K562 (cell line): ENCODE results near the gene BST1.

ENCODE experiments used
- CTCF ChIP-seq, 3 experiments: IDR thresholded peaks in 2 of 3; conservative IDR thresholded peaks in 1 of 3; 2 replicates each; pipeline ENCODE4 v1.5.1; 2011 to 2012; ENCODE audit warnings: low read length in 3 of 3, mild to moderate bottlenecking in 3 of 3, control low read depth in 2 of 3, improper control_type of control experiment in 1 of 3, inconsistent platforms in 1 of 3, low read depth in 1 of 3, mixed read lengths in 1 of 3, moderate library complexity in 1 of 3; ENCODE audit not compliant: insufficient read depth in 2 of 3
- E4F1 ChIP-seq: fragments of 250-450 bp; sonication (Bioruptor Pico); IDR thresholded peaks from 2 replicates; pipeline ENCODE4 v1.5.0; 2021; ENCODE audit warnings: mild to moderate bottlenecking, borderline replicate concordance
- FOXP4 ChIP-seq: sonication (generic); formaldehyde crosslinking; IDR thresholded peaks from 2 replicates; pipeline ENCODE4 v1.8.0; 2022; ENCODE audit warnings: mild to moderate bottlenecking, missing genetic modification reagents, borderline replicate concordance
- ILF3 ChIP-seq: fragments of 450-650 bp; IDR thresholded peaks from 2 replicates; pipeline ENCODE4 v1.6.1; 2018; ENCODE audit warnings: antibody characterized with exemption, mild to moderate bottlenecking, moderate library complexity, borderline replicate concordance
- IRF1 ChIP-seq: sonication (generic); formaldehyde crosslinking; IDR thresholded peaks from 2 replicates; pipeline ENCODE4 v1.8.0; 2022; ENCODE audit warnings: missing genetic modification reagents, mild to moderate bottlenecking, borderline replicate concordance
- JUN ChIP-seq, 2 experiments: sonication (generic) in 1 of 2; formaldehyde crosslinking in 1 of 2; IDR thresholded peaks; 2 replicates each; pipeline versions ENCODE4 v1.6.1 to v1.8.0; 2012 to 2022; ENCODE audit warnings: borderline replicate concordance in 2 of 2, mild to moderate bottlenecking in 2 of 2, improper control_type of control experiment in 1 of 2, low read depth in 1 of 2, low read length in 1 of 2, missing genetic modification reagents in 1 of 2
- POLR2A ChIP-seq: fragments of 450-650 bp; conservative IDR thresholded peaks from 2 replicates; pipeline ENCODE4 v1.6.1; 2016
- ZNF318 ChIP-seq, 2 experiments: fragments of 450-650 bp; IDR thresholded peaks; 2 replicates each; pipeline ENCODE4 v1.6.1; 2016; ENCODE audit warnings: mild to moderate bottlenecking in 2 of 2, borderline replicate concordance in 1 of 2, low read depth in 1 of 2, moderate library complexity in 1 of 2
- ZNF639 ChIP-seq, 2 experiments: fragments of 200-800 bp in 1 of 2; sonication (Bioruptor generic) in 1 of 2; sonication (generic) in 1 of 2; formaldehyde crosslinking in 1 of 2; IDR thresholded peaks in 1 of 2; conservative IDR thresholded peaks in 1 of 2; 2 replicates each; pipeline versions ENCODE4 v1.5.0 to v1.6.1; 2016 to 2020; ENCODE audit warnings: missing compliant biosample characterization in 1 of 2, missing genetic modification characterization in 1 of 2, missing genetic modification reagents in 1 of 2

- no peak for TF ChIP-seq CTCF (IDR thresholded peaks at IDR 0.05 in 2 of 3, conservative IDR thresholded peaks at IDR 0.05 in 1 of 3; ENCODE audit: insufficient read depth in 2 of 3, low read depth in 1 of 3, low read length in 3 of 3)
- TF ChIP-seq ZNF639 (CRISPR knock-in tag; conservative IDR thresholded peaks at IDR 0.05 in 1 of 2, IDR thresholded peaks at IDR 0.05 in 1 of 2): no peak
- TF ChIP-seq POLR2A: no peak
- no peak for TF ChIP-seq IRF1 (CRISPR knock-in tag)
- no peak for TF ChIP-seq FOXP4
- no peak for TF ChIP-seq JUN (IDR thresholded peaks at IDR 0.05; ENCODE audit: borderline replicate concordance, low read depth, low read length)
- TF ChIP-seq JUN (CRISPR knock-in tag; IDR thresholded peaks at IDR 0.05; ENCODE audit: borderline replicate concordance): no peak
- TF ChIP-seq E4F1: no peak
- TF ChIP-seq ZNF318 (IDR thresholded peaks at IDR 0.05; ENCODE audit: borderline replicate concordance in 1 of 2, low read depth in 1 of 2): no peak
- TF ChIP-seq ILF3: no peak
These were observed 12.7 kb upstream of the BST1 start for GRCh38 chr4:15690020-15690809.
